ENCODE data around the gene TCF7L2.

TCF7L2 gene

DNA sequence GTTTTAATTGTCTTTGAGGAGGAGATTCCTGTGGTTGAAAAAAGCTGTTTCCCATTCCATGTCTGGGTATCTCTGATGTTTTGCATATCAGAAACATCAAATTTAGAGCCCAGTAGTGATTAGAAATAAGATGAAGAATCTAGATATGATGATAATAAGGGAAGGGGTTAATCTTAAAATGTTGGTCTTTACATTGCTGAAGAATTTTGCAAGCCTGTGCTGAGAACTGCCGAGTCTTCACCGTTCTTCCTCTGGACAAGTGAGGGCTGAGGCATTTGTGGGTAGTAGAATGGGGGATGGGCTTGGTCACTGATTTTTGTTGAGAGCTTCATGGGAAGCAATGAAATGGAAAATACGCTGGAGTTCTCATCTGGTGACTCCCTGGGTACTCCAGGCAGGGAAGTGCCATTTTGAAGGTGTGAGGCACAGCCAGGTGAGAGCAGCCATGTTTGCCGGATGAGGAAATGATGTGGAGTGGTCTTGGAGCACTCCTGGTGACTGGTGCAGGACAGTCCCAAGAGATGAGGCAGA, 10.2 kb downstream of the TCF7L2 start:
- Histone ChIP-seq H4K20me1 (ENCODE audit: control insufficient read depth, insufficient read depth, low read depth, low read length) (peaks cover 9% of the 10 kb centered on the region), H3K4me2 (ENCODE audit: low read length) (no peak overlapping the region), H3K4me1 (ENCODE audit: control insufficient read depth, low read length) (peaks cover 17% of the 10 kb centered on the region), H3K27me3 (ENCODE audit: control insufficient read depth, low read length) (no peaks in the 10 kb centered on the region), H3F3A (ENCODE audit: control insufficient read depth, insufficient read depth) (peaks cover 4% of the 10 kb centered on the region; the same call in 1 of the 2 replicates), H3K4me3 (ENCODE audit: low read length) (no peak overlapping the region), H3K27ac (ENCODE audit: low read depth, low read length) (no peak overlapping the region), H3K36me3 (ENCODE audit: control insufficient read depth, low read length) (no peaks in the 10 kb centered on the region), H3K79me2 (ENCODE audit: control insufficient read depth, low read length) (peaks cover 32% of the 10 kb centered on the region), H3K9me3 (ENCODE audit: control insufficient read depth, insufficient read depth, low read length) (no peaks in the 10 kb centered on the region), H3K9me2 (replicated peaks; ENCODE audit: control insufficient read depth, low read length) (no peaks in the 10 kb centered on the region)
- TF ChIP-seq, protein P1, sequence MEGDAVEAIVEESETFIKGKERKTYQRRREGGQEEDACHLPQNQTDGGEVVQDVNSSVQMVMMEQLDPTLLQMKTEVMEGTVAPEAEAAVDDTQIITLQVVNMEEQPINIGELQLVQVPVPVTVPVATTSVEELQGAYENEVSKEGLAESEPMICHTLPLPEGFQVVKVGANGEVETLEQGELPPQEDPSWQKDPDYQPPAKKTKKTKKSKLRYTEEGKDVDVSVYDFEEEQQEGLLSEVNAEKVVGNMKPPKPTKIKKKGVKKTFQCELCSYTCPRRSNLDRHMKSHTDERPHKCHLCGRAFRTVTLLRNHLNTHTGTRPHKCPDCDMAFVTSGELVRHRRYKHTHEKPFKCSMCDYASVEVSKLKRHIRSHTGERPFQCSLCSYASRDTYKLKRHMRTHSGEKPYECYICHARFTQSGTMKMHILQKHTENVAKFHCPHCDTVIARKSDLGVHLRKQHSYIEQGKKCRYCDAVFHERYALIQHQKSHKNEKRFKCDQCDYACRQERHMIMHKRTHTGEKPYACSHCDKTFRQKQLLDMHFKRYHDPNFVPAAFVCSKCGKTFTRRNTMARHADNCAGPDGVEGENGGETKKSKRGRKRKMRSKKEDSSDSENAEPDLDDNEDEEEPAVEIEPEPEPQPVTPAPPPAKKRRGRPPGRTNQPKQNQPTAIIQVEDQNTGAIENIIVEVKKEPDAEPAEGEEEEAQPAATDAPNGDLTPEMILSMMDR (IDR thresholded peaks at IDR 0.05; ENCODE audit: low read depth, low read length, poor library complexity, severe bottlenecking), result no peak
- no peak for TF ChIP-seq EZH2phosphoT487 (IDR thresholded peaks at IDR 0.05; ENCODE audit: borderline replicate concordance, low read length)

DNA sequence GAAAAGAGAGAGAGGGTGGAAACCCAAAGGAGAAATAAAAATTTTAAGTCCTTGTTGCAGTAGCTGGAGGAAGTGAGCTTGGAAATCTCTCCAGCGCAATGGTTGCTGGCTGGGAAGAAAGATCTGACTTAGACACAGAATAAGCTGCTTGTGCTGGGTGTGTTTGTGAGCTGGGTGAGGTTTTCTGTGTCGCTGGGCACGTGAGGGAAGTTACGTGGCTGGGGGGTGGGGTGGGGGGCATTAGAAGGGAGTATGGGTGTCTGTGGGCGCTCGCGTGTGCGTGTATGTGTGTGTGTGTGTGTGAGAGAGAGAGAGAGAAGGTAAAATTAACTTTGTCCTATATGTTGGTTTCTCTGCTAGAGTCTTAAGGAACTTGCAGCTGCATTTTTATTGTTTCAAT, 11.6 kb downstream of the TCF7L2 start:
- peaks cover 5% of the 10 kb centered on the region for H4K20me1 ChIP-seq (ENCODE audit: control insufficient read depth, insufficient read depth, low read depth, low read length)

DNA sequence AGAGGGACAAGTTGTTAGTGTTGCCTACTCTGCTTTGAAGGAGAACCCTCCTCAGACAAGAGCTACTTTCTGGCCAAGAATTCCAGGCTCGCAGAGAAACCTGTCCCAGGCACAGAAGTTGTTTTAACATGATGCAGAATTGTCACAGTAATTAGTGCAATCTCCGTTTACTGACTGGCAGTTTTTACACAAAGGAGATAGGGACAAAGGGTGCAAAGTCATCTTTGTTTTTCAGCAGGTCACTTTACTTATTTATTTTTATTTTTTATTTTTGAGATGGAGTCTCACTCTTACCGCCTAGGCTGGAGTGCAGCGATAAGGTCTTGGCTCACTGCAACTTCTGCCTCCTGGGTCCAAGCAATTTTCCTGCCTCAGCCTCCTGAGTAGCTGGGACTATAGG, 12.3 kb downstream of the TCF7L2 start:
- peaks cover 5% of the 10 kb centered on the region; the same call in 1 of the 2 replicates for H4K20me1 ChIP-seq (ENCODE audit: control insufficient read depth, insufficient read depth, low read depth, low read length)
- H3K27me3 ChIP-seq (ENCODE audit: control insufficient read depth, low read length), result no peaks in the 10 kb centered on the region
- H3K9me3 ChIP-seq (ENCODE audit: control insufficient read depth, insufficient read depth, low read length), result no peaks in the 10 kb centered on the region
- H3K79me2 ChIP-seq (ENCODE audit: control insufficient read depth, low read length), result peaks cover 20% of the 10 kb centered on the region
- H3K9me2 ChIP-seq (replicated peaks; ENCODE audit: control insufficient read depth, low read length), result no peaks in the 10 kb centered on the region
- H3K4me2 ChIP-seq (ENCODE audit: low read length), result no peak overlapping the region
- TF ChIP-seq, protein P1 (IDR thresholded peaks at IDR 0.05; ENCODE audit: low read depth, low read length, poor library complexity, severe bottlenecking), result no peak
- no peak for TF ChIP-seq EZH2phosphoT487 (IDR thresholded peaks at IDR 0.05; ENCODE audit: borderline replicate concordance, low read length)
- no peaks in the 10 kb centered on the region for H3K36me3 ChIP-seq (ENCODE audit: control insufficient read depth, low read length)
- no peak overlapping the region for H3K27ac ChIP-seq (ENCODE audit: low read depth, low read length)
- no peaks in the 10 kb centered on the region for H3K4me1 ChIP-seq (ENCODE audit: control insufficient read depth, low read length)
- no peaks in the 10 kb centered on the region for H3F3A ChIP-seq (ENCODE audit: control insufficient read depth, insufficient read depth)
- H3K4me3 ChIP-seq (ENCODE audit: low read length), result no peak overlapping the region

More for the DNA sequence above, 11.6 kb downstream of the TCF7L2 start:
- Histone ChIP-seq H3K9me2 (replicated peaks; ENCODE audit: control insufficient read depth, low read length) (no peaks in the 10 kb centered on the region), H3K79me2 (ENCODE audit: control insufficient read depth, low read length) (peaks cover 23% of the 10 kb centered on the region), H3K36me3 (ENCODE audit: control insufficient read depth, low read length) (no peaks in the 10 kb centered on the region), H3K27me3 (ENCODE audit: control insufficient read depth, low read length) (no peaks in the 10 kb centered on the region), H3K4me1 (ENCODE audit: control insufficient read depth, low read length) (peaks cover 3% of the 10 kb centered on the region), H3K27ac (ENCODE audit: low read depth, low read length) (no peak overlapping the region), H3K9me3 (ENCODE audit: control insufficient read depth, insufficient read depth, low read length) (no peaks in the 10 kb centered on the region), H3K4me2 (ENCODE audit: low read length) (no peak overlapping the region), H3F3A (ENCODE audit: control insufficient read depth, insufficient read depth) (no peaks in the 10 kb centered on the region), H3K4me3 (ENCODE audit: low read length) (no peak overlapping the region)
- no peak for TF ChIP-seq EZH2phosphoT487 (IDR thresholded peaks at IDR 0.05; ENCODE audit: borderline replicate concordance, low read length)
- TF ChIP-seq, protein P1 (IDR thresholded peaks at IDR 0.05; ENCODE audit: low read depth, low read length, poor library complexity, severe bottlenecking), result no peak

Measured in DOHH2 (cell line).